HG03575 (cell line): ENCODE measurements around the gene COMTD1.
"Not testable (repeated sequence)": the region's sequence is repeated elsewhere in the genome, so short reads cannot be mapped to it uniquely, and the experiment has no call there.

Source experiments
- ATAC-seq: cut with Tn5 transposase; IDR thresholded peaks from one replicate; pipeline ENCODE4 v1.9.1; 2021; ENCODE audit not compliant: unreplicated experiment, insufficient number of reproducible peaks, low FRiP score; ENCODE audit errors: extremely low read depth

The COMTD1 gene

DNA sequence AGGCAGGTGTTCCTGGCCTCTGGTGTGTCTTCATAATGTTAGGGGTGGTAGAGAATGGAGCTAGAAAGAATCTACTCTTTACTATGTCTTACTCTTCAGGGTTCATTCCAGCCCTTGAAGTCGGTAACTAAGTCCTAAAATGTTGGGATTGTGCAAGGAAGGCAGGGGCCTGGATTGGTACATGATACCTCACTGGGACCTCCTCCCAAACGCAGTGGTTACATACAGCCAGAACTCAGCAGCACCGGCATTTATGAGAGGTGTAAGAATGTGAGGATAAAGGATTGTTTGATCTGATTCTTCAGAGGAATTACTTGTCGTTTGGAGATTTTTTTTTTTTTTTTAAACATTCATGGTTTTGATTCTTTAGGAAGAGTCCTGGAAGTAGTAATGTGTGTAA is 6.9 kb downstream of the COMTD1 start:
- no peak for ATAC-seq

DNA sequence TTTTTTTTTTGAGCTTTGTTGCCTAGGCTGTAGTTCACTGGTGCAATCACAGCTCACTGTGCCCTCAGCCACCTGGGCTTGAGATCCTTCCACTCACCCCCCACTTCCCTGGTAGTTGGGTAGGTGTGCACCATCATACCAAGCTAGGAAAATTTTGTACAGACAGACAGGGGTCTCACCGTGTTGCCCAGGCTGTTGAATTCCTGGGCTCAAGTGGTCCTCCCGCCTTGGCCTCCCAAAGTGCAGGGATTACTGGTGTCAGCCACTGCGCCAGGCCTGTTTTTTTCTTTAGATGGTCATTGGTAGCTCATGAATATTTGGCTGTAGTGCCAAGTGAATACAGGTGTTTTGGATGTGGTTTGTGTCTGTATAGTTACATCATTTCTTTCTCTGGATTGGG is 7.5 kb downstream of the COMTD1 start:
- no peak for ATAC-seq

DNA sequence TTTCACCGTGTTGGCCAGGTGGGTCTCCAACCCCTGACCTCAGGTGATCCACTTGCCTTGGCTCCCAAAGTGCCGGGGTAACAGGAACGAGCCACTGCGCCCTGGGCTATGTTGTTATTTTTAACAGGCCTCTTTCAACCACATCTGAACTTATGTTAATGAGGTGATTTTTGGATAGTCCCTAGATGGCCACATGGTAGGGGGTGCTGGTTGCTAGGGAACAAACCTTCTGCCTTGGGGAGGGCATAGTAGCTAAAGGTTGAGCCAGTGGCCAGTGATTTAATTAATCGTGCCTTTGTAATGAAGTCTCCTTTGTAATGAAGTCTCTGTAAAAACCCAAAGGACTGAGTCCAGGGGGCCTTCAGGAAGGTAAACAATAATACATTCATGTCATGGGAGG is 9.1 kb downstream of the COMTD1 start:
- ATAC-seq, result no peak

DNA sequence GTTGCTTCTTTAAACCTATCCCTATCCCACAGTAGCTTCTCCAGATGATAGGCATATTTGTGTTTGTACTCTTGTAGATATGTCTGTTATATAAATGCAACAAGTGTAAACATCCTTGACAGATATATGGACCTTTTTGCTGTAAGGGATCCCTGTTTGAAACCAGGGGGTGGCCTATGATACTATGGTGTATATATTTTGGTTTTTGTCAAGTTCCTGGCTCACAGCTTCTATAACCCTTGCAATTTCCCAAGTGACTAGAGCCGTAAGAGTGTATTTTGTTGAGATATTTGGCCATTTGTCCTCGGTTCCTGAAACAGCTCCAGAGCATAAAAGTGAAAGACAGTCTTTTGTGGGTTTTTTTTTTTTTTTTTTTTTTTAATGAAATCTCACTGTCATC is 9.7 kb downstream of the COMTD1 start:
- no peak for ATAC-seq

- ATAC-seq, result no peak
These were observed 12.2 kb downstream of the COMTD1 start for GRCh38 chr10:75223507-75223906.

GRCh38 chr10:75221492-75221891 is 14.3 kb downstream of the COMTD1 start:
- ATAC-seq, result not testable (repeated sequence)

- ATAC-seq, result no peak
These were observed 15.5 kb downstream of the COMTD1 start for GRCh38 chr10:75220274-75220673.

DNA sequence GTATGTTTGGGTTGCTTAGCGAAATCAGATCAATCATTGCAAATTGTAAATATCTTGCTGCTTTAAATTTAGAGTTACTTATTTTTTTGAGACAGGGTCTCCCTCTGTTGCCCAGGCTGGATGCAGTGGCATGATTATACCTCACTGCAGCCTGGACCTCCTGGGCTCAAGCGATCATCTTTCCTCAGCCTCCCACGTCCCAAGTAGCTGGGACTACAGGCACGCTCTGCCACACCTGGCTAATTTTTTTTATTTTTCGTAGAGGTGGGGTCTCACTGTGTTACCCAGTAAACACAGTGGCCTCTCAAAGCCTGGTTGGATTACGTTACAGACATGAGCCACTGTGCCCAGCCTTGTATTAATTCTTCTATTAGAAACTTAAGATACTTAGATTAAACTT is 23.4 kb downstream of the COMTD1 start:
- no peak for ATAC-seq

- ATAC-seq, result no peak
These were observed 24.6 kb downstream of the COMTD1 start for GRCh38 chr10:75211007-75211691.

GRCh38 chr10:75210282-75211006 is 25.3 kb downstream of the COMTD1 start, which contains the start of gene VDAC2:
VDAC2 (plus strand) TSS chr10:75210796; CDS start chr10:75211159, 363 bp downstream.
- peak; percentile 72 for ATAC-seq

GRCh38 chr10:75209921-75210281 is 25.9 kb downstream of the COMTD1 start:
- peak; percentile 15 for ATAC-seq

- no peak for ATAC-seq
These were observed 26.5 kb downstream of the COMTD1 start for GRCh38 chr10:75209086-75209920.

DNA sequence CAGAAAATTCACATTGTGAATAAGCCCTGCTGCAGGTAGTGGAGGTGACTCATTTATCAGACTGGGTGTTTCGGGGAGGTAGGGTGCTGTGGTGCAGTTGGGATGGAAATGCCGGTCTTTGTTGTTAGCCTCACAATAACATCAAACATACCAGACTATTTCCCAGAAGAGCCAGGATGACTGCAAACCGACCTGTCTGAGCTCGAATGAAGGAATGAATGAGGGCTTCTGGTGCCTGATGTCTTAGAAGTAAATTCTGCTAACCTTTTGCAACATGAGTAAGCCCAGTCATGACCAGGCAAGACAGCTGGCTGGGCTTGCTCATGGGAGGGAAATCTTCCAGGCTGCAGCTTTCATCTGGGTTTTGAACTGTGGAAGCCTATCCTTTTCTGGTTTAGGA is 27.6 kb downstream of the COMTD1 start:
- no peak for ATAC-seq

GRCh38 chr10:75207857-75208144 is 28.0 kb downstream of the COMTD1 start:
- ATAC-seq, result no peak

DNA sequence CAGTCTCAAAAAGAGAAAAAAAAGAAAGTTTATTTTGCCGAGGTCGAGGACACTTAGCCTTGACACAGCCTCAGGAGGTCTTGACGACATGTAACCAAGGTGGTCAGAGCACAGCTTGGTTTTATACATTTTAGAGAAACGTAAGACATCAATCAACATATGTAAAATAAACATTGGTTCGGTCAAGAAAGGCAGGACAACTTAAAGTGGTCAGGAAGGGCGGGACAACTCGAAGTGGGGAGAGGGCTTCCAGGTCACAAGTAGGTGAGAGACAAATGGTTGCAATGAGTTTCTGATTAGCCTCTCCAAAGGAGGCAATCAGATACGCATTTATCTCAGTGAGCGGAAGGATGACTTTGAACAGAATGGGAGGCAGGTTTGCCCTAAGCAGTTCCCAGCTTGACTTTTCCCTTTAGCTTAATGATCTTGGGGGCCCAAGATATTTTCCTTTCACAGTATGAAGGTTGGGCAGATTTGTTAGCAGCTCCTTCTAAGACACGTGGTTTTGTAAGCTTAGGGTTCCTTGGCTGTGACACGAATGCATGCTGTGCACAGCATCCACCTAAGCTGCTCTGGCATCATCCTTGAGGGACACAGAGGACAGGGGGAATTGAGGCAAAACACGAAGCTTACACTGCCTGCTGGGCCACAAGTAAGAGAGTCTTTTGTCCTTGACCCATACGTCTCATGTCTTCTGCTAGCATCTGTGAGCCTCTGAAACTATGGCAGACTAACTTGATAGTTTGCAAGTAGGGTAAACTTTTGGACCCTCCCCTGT is 28.5 kb downstream of the COMTD1 start:
- no peak for ATAC-seq

DNA sequence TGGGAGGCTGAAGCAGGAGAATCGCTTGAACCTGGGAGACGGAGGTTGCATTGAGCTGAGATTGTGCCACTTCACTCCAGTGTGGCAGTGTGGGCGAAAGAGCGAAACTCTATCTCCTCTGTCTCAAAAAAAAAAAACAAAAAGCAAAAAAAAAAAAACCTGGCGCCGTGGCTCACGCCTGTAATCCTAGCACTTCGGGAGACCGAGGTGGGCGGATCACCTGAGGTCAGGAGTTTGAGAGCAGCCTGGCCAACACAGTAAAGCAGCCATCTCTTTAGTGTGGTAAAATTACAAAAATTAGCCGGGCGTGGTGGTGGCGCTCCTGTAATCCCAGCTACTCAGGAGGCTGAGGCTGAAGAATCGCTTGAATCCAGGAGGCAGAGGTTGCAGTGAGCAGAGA is 29.1 kb downstream of the COMTD1 start:
- ATAC-seq, result not testable (repeated sequence)

- no peak for ATAC-seq
These were observed 29.8 kb downstream of the COMTD1 start for GRCh38 chr10:75205908-75206307.

DNA sequence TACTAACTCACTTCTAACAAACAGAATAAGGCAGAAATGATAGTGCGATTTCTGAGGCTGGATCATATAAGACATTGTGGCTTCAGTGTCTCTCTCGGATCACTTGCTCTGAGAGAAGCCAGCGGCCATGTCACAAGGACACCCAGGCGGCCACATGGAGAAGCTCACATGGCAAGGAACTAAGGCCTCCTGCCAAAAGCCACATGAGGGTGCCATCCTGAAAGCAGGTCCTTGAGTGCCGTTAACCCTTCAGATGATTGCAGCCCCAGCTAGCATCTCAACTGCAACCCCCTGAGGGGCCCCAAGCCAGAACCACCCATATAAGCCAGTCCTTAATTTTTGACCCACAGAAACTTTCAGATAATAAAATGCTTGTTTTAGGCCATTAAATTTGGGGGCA is 32.0 kb downstream of the COMTD1 start:
- ATAC-seq, result no peak

- ATAC-seq, result not testable (repeated sequence)
These were observed 32.6 kb downstream of the COMTD1 start for GRCh38 chr10:75203046-75203620.
